Neural cell (in vitro differentiated cells): ENCODE measurements around the gene KRT73.

Experiments used
- CTCF ChIP-seq: fragments of 450-650 bp; IDR thresholded peaks from 2 replicates; pipeline ENCODE4 v1.5.1; 2014; ENCODE audit warnings: antibody characterized with exemption, mild to moderate bottlenecking, moderate library complexity; ENCODE audit not compliant: poor library complexity, severe bottlenecking
- EP300 ChIP-seq: fragments of 450-650 bp; conservative IDR thresholded peaks from 2 replicates; pipeline ENCODE4 v1.6.1; 2014; ENCODE audit warnings: antibody characterized with exemption, mild to moderate bottlenecking, moderate library complexity; ENCODE audit not compliant: poor library complexity, severe bottlenecking
- EZH2 ChIP-seq: fragments of 200-600, 300-800 bp; shearing (Covaris generic), sonication (generic); IDR thresholded peaks from 2 replicates; pipeline ENCODE4 v1.6.1; 2014; ENCODE audit warnings: antibody characterized with exemption, low read length, borderline replicate concordance, mild to moderate bottlenecking; ENCODE audit not compliant: insufficient read depth, poor library complexity, severe bottlenecking
- MXI1 ChIP-seq: fragments of 450-650 bp; conservative IDR thresholded peaks from 2 replicates; pipeline ENCODE4 v1.6.1; 2014; ENCODE audit warnings: antibody characterized with exemption, mild to moderate bottlenecking; ENCODE audit not compliant: poor library complexity, severe bottlenecking
- RAD21 ChIP-seq: fragments of 450-650 bp; conservative IDR thresholded peaks from 2 replicates; pipeline ENCODE4 v1.6.1; 2014; ENCODE audit warnings: antibody characterized with exemption, mild to moderate bottlenecking, moderate library complexity
- TF ChIP-seq, protein P1 (sequence below): IDR thresholded peaks from 2 replicates; pipeline ENCODE4 v1.6.1; 2012; ENCODE audit warnings: borderline replicate concordance

DNA sequence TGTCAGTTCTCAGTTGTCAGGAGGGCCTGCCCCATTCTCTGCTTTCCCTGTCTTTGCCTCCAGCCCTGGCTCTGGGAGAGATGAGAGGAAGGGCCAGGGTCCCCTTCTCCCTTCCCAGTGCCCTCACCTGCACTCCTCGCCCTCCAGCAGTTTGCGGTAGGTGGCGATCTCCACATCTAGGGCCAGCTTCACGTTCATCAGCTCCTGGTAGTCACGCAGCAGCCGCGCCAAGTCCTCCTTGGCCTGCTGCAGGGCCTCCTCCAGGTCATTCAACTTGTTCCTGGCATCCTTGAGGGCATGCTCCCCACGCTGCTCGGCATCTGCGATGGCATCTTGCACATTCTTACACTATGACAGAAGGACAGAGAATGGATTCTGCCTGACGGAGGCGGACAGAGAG, 28.3 kb upstream of the KRT73 start:
- TF ChIP-seq EP300 (no peak), CTCF (no peak), MXI1 (no peak), RAD21 (no peak), EZH2 (no peak)
- TF ChIP-seq, protein P1, sequence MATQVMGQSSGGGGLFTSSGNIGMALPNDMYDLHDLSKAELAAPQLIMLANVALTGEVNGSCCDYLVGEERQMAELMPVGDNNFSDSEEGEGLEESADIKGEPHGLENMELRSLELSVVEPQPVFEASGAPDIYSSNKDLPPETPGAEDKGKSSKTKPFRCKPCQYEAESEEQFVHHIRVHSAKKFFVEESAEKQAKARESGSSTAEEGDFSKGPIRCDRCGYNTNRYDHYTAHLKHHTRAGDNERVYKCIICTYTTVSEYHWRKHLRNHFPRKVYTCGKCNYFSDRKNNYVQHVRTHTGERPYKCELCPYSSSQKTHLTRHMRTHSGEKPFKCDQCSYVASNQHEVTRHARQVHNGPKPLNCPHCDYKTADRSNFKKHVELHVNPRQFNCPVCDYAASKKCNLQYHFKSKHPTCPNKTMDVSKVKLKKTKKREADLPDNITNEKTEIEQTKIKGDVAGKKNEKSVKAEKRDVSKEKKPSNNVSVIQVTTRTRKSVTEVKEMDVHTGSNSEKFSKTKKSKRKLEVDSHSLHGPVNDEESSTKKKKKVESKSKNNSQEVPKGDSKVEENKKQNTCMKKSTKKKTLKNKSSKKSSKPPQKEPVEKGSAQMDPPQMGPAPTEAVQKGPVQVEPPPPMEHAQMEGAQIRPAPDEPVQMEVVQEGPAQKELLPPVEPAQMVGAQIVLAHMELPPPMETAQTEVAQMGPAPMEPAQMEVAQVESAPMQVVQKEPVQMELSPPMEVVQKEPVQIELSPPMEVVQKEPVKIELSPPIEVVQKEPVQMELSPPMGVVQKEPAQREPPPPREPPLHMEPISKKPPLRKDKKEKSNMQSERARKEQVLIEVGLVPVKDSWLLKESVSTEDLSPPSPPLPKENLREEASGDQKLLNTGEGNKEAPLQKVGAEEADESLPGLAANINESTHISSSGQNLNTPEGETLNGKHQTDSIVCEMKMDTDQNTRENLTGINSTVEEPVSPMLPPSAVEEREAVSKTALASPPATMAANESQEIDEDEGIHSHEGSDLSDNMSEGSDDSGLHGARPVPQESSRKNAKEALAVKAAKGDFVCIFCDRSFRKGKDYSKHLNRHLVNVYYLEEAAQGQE, result no peak
